Dedifferentiated amniotic fluid mesenchymal stem cell (primary cell): Measurements from ENCODE around the gene TACR3.
"Not testable (repeated sequence)": the region's sequence is repeated elsewhere in the genome, so short reads cannot be mapped to it uniquely, and the experiment has no call there.

ENCODE experiments used
- DNase-seq: peaks from one replicate; pipeline ENCODE4 v3.0.0-alpha.2; 2016; ENCODE audit errors: extremely low spot score

Gene TACR3, protein sequence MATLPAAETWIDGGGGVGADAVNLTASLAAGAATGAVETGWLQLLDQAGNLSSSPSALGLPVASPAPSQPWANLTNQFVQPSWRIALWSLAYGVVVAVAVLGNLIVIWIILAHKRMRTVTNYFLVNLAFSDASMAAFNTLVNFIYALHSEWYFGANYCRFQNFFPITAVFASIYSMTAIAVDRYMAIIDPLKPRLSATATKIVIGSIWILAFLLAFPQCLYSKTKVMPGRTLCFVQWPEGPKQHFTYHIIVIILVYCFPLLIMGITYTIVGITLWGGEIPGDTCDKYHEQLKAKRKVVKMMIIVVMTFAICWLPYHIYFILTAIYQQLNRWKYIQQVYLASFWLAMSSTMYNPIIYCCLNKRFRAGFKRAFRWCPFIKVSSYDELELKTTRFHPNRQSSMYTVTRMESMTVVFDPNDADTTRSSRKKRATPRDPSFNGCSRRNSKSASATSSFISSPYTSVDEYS

DNA sequence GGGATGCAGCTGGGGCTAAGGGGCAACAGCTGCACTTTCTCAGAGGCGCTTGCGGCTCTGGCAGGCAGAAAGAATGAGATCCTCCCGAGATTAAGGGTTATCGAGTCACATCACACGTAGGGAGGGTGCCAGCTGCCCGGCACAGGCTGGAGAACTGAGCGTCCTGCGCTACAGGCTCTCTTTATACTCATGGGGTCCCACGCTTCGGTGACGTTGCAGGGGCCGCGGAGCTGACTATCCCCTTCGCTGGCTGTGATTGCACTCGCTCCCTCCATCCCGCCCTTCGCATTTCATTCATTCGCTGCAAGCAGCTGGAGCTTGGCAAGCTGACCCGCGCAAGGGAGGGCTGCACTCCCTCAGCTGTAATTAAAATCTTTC, at the start of gene TACR3:
Gene TACR3 (minus strand): TSS at position 156 of the 378 bp plus-strand sequence. CDS start 310 bp downstream, outside the sequence.
- no peak for DNase-seq

DNA sequence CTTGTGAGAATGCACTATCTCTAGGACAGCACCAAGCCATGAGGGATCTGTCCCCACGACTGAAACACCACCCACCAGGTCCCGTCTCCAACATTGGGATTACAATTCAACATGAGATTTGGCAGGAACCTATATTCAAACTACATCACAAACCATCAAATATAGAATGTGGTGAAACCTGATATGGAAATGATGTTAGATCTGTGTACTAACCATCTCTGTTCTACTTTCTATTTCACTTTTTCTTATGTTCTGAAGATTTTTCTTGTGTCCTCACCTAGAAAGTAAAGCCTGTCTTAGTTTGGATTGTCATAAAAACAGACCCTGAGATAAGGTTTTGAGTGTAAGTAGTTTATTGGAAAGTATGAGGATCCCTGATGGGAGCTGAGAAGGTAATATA, 37.8 kb upstream of the TACR3 start:
- no peak for DNase-seq

DNA sequence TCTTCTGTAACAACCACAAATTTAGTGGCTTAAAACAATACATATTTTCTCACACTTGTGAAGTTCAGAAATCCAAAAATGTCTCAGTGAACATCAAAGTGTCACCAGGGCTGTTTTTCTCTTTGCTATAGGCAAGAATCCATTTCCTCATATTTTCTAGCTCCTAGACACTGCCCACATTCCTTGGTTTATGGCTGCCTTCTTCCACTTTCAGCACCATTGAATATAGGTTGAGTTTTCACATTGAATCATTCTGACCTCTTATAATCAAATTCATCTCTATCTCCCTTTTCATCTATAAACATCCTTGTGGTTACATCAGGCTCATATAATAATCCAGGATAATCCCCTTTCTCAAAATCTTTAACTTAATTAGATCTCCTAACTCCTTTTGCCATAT, 37.0 kb upstream of the TACR3 start:
- DNase-seq = no peak

DNA sequence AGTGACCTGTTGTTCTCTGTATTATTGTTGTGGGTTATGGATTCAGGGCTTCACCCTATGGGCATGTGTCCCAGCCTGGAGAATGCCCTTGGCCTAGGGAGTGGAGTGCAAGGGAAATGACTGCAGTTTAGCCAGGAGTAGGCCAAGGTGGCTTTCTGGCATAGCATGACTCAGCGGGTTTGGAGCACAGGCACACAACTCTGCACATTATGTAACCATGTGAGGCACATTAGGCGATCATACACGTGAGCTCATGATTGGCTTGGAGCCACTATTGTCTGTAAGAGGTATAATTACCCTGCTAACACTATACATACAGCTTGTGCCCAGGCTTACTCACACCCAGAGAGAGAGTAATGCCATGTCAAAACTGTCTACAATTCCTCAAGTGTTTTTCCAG, 35.1 kb upstream of the TACR3 start:
- DNase-seq = no peak

GRCh38 chr4:103753868-103754653, 34.3 kb upstream of the TACR3 start:
- no peak for DNase-seq

GRCh38 chr4:103723150-103723549, 3.4 kb upstream of the TACR3 start:
- DNase-seq = not testable (repeated sequence)

GRCh38 chr4:103721251-103721650, 1.5 kb upstream of the TACR3 start:
- no peak for DNase-seq

DNA sequence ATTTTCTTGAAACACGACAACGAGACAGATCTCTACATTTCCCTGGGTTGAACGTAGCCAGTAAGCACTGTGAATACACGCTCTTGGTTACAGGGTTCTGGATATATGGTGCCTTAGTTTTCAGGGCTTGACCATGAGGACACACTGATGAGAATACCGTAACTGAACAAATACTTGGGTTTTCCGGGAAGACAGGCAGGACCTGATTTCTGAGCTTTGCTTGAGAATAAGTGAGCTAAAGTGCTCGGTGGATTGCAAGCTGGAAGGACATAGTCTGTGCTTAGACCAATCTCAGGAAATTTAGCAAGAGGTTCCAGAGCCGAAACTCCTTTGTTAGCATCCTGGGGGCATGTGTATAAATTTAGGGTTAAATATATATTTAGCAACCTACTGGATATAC, 876 bp upstream of the TACR3 start:
- no peak for DNase-seq

- no peak for DNase-seq
Observed at GRCh38 chr4:103719105-103719829, 518 bp downstream of the TACR3 start.

DNA sequence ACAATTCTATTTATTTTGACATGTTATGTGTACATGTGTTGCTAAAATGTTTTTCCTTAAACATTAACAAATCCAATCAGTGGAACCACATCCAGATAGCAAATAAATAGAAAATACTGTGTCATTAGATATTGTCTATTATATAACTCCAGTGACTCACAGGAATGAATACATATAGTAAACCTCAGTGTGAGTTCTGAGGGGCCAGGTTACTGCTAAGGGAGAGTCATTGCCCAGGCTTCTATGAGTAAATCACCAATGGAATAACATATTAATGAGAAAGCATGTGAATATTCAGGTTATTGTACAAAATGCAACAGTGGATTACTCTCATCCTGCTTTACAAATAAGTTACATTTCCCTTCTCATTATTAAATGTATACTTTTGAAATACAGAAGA, 27.2 kb downstream of the TACR3 start:
- DNase-seq = no peak

DNA sequence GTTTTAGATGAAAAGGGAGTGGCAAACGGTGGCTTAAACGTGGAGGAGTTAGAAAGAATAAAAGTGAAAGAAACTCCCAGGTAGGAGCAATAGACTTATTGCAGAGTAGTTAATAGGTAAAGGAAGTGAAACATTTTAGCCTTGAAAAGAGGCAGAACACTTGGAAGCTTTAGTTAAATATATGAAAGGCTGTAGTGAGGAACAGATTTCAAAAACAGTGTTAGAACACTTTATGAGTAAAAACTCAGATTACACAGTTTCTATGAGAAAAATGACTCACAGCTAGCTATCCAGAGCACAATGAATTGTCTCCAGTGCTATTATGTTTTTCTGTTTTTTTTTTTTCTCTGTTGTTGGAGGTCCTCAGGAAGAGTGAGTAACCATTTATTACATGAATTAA, 45.8 kb downstream of the TACR3 start:
- DNase-seq = no peak

GRCh38 chr4:103666764-103667163, 53.0 kb downstream of the TACR3 start:
- DNase-seq = not testable (repeated sequence)

GRCh38 chr4:103664436-103665075, 55.2 kb downstream of the TACR3 start:
- DNase-seq = no peak

- no peak for DNase-seq
Observed at GRCh38 chr4:103648541-103648940, 71.2 kb downstream of the TACR3 start.

DNA sequence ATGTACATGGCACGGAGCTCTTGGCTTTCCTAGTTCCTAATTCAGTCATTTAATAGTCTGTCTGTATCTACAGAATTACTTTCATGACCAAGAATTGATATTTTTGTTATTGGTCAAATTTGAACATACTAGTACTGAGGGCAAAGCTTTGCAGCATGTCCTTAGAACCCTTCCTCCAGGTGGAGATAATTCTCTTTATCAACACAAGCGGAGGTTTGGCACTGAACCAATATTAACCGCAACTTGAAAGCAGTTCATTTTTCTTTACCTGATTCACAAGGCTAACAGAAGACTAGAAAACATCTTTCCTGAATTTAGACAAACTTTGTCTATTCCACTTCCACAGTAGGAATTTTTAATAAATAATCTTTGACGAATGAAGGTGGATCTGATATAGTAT, 73.8 kb downstream of the TACR3 start:
- DNase-seq = no peak

DNA sequence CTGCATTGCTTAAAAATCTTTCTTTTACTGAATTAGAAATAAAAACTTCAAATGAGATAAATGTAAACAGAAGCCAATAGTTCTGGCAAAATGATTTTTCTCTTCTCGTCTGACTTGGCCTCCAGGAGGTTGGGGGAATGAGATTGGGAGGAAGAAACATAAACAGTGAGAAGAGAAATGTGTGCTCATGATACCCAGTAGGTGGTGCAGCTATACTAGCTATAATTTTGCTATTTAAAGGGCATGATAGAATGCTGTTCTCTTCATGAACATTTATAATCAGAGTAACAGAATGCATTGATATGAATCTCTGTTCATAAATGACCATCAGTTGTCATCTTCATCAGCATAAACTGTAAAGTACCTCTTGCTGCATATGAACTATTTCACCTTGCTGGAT, 85.5 kb downstream of the TACR3 start:
- DNase-seq = no peak

GRCh38 chr4:103626296-103626695, 93.5 kb downstream of the TACR3 start:
- no peak for DNase-seq

- DNase-seq = no peak
Observed at GRCh38 chr4:103591841-103592240, 127.9 kb downstream of the TACR3 start.

GRCh38 chr4:103567591-103567990, 152.2 kb downstream of the TACR3 start:
- no peak for DNase-seq

DNA sequence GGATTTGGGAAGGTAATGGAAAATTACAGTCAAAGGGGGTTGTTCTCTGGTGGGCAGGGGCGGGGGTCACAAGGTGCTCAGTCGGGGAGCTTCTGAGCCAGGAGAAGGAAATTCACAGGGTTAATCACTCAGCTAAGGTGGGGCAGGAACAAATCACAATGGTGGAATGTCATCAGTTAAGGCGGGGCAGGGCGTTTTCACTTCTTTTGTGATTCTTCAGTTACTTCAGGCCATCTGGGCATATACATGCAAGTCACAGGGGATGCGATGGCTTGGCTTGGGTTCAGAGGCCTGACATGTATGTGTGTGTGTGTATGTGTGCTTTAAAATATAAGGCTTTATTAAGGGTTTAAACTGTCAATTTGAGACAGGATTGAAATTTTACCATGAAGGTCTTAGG, 160.6 kb downstream of the TACR3 start:
- not testable (repeated sequence) for DNase-seq
